NOMO-1 treated with DMSO at 0.1 percent for 48 hours (cell line): Measurements from ENCODE around the gene TLK2.
"Not testable (repeated sequence)": the region's sequence is repeated elsewhere in the genome, so short reads cannot be mapped to it uniquely, and the experiment has no call there.

Experiments used
- DNase-seq: peaks from one replicate; lab custom pipeline; 2025; ENCODE audit not compliant: unreplicated experiment; lab: John Stamatoyannopoulos, UW

Gene TLK2

GRCh38 chr17:62478424-62478879 lies at the start of gene TLK2:
TLK2 (plus strand) TSS chr17:62478825; CDS start chr17:62481126, 2,301 bp downstream.
- DNase-seq = peak; percentile 74

GRCh38 chr17:62435251-62435650 lies 43.4 kb upstream of the TLK2 start:
- DNase-seq = not testable (repeated sequence)

- DNase-seq = not testable (repeated sequence)
Observed at GRCh38 chr17:62441181-62441580, 37.4 kb upstream of the TLK2 start.

GRCh38 chr17:62444063-62444462 lies 34.6 kb upstream of the TLK2 start:
- no peak for DNase-seq

- DNase-seq = not testable (repeated sequence)
Observed at GRCh38 chr17:62445791-62446190, 32.8 kb upstream of the TLK2 start.

GRCh38 chr17:62452195-62452594 lies 26.4 kb upstream of the TLK2 start:
- peak; percentile 30 for DNase-seq

GRCh38 chr17:62453041-62453440 lies 25.6 kb upstream of the TLK2 start:
- not testable (repeated sequence) for DNase-seq

GRCh38 chr17:62453656-62454055 lies 25.0 kb upstream of the TLK2 start:
- DNase-seq = not testable (repeated sequence)

- not testable (repeated sequence) for DNase-seq
Observed at GRCh38 chr17:62454111-62454510, 24.5 kb upstream of the TLK2 start.

- no peak for DNase-seq
Observed at GRCh38 chr17:62456016-62456415, 22.6 kb upstream of the TLK2 start.

GRCh38 chr17:62458483-62458882 lies 20.1 kb upstream of the TLK2 start:
- DNase-seq = not testable (repeated sequence)

GRCh38 chr17:62464422-62464821 lies 14.2 kb upstream of the TLK2 start:
- not testable (repeated sequence) for DNase-seq

- DNase-seq = not testable (repeated sequence)
Observed at GRCh38 chr17:62465271-62465670, 13.4 kb upstream of the TLK2 start.

GRCh38 chr17:62470666-62471379 lies 7.8 kb upstream of the TLK2 start:
- DNase-seq = peak; percentile 57

GRCh38 chr17:62471380-62471880 lies 7.2 kb upstream of the TLK2 start:
- DNase-seq = peak; percentile 8

GRCh38 chr17:62473030-62473982 lies 5.3 kb upstream of the TLK2 start:
- DNase-seq = peak; percentile 18

GRCh38 chr17:62477111-62477510 lies 1.5 kb upstream of the TLK2 start:
- not testable (repeated sequence) for DNase-seq

- DNase-seq = not testable (repeated sequence)
Observed at GRCh38 chr17:62477718-62478408, 762 bp upstream of the TLK2 start.

- not testable (repeated sequence) for DNase-seq
Observed at GRCh38 chr17:62478880-62479638, 434 bp downstream of the TLK2 start.

GRCh38 chr17:62479639-62480258 lies 1.1 kb downstream of the TLK2 start:
- DNase-seq = peak; percentile 42
